Endothelial cell (in vitro differentiated cells): ENCODE data around the gene SPTB. TPM values are rescaled to one million over a fixed set of nuclear protein-coding genes. Genes with fewer than 3 reads are reported as not detected.

Experiments
- DNase-seq: peaks from one replicate; pipeline ENCODE4 v3.0.0; 2021; ENCODE audit warnings: low spot score
- H3K27ac Mint-ChIP-seq: one replicate; pipeline ENCODE4 v1.8.0; 2021; ENCODE audit warnings: mixed read lengths, inconsistent platforms; ENCODE audit not compliant: unreplicated experiment
- H3K27me3 Mint-ChIP-seq: one replicate; pipeline ENCODE4 v1.8.0; 2021; ENCODE audit warnings: mild to moderate bottlenecking, moderate library complexity, mixed read lengths, inconsistent platforms; ENCODE audit not compliant: unreplicated experiment
- H3K36me3 Mint-ChIP-seq: one replicate; pipeline ENCODE4 v1.8.0; 2021; ENCODE audit warnings: mild to moderate bottlenecking, low read depth, mixed read lengths, inconsistent platforms; ENCODE audit not compliant: unreplicated experiment
- H3K4me1 Mint-ChIP-seq: one replicate; pipeline ENCODE4 v1.8.0; 2021; ENCODE audit warnings: mild to moderate bottlenecking, mixed read lengths, inconsistent platforms; ENCODE audit not compliant: unreplicated experiment
- H3K4me3 Mint-ChIP-seq: one replicate; pipeline ENCODE4 v1.8.0; 2021; ENCODE audit warnings: mild to moderate bottlenecking, mixed read lengths, inconsistent platforms; ENCODE audit not compliant: unreplicated experiment
- H3K9me3 Mint-ChIP-seq: one replicate; pipeline ENCODE4 v1.8.0; 2021; ENCODE audit warnings: mixed read lengths, inconsistent platforms; ENCODE audit not compliant: unreplicated experiment
- total RNA-seq: library from RNA; stranded (reverse); fragmentation: NEBNext Ultra II Directional; extraction: Animal tissue kit (Norgen Biotek cat#: 25700); gene quantifications from one replicate; pipeline ENCODE4 v1.2.1, GENCODE V29; 2021; ENCODE audit not compliant: unreplicated experiment
- TF ChIP-seq, protein P1 (sequence below): fragments of 200-600 bp; sonication (generic); IDR thresholded peaks from one replicate; pipeline ENCODE4 v1.5.0; 2021; ENCODE audit warnings: antibody characterized with exemption; ENCODE audit not compliant: unreplicated experiment

The SPTB gene
- total RNA-seq, 1 donor from 2014 or later: 0.08 TPM

DNA sequence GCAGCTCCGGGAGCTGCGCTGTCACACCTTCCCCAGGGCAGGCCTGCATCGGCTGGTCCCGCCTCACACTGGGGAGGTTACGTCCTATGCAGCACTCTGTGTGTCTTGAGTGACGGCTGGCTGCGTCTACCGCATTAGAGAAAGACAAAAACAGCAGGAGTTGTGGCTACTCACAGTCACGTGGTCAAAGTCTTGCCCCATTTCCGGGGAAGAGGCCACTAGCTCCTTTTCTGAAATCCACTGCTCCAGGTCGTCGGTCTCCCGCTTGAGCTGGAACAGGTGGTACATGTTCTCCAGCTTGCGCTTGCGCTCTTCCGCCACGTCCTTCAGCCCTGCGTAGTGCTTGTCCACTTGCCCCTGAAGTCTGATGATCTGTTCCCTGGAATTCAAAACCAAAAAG, 106.7 kb downstream of the SPTB start:
- Mint-ChIP-seq H3K4me3 (no peak overlapping the region), H3K36me3 (peaks cover 4% of the 10 kb centered on the region), H3K9me3 (no peaks in the 10 kb centered on the region), H3K4me1 (peaks cover 3% of the 10 kb centered on the region), H3K27me3 (peaks cover 8% of the 10 kb centered on the region), H3K27ac (no peak overlapping the region)
- TF ChIP-seq, protein P1, sequence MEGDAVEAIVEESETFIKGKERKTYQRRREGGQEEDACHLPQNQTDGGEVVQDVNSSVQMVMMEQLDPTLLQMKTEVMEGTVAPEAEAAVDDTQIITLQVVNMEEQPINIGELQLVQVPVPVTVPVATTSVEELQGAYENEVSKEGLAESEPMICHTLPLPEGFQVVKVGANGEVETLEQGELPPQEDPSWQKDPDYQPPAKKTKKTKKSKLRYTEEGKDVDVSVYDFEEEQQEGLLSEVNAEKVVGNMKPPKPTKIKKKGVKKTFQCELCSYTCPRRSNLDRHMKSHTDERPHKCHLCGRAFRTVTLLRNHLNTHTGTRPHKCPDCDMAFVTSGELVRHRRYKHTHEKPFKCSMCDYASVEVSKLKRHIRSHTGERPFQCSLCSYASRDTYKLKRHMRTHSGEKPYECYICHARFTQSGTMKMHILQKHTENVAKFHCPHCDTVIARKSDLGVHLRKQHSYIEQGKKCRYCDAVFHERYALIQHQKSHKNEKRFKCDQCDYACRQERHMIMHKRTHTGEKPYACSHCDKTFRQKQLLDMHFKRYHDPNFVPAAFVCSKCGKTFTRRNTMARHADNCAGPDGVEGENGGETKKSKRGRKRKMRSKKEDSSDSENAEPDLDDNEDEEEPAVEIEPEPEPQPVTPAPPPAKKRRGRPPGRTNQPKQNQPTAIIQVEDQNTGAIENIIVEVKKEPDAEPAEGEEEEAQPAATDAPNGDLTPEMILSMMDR: no peak
- DNase-seq: no peak

DNA sequence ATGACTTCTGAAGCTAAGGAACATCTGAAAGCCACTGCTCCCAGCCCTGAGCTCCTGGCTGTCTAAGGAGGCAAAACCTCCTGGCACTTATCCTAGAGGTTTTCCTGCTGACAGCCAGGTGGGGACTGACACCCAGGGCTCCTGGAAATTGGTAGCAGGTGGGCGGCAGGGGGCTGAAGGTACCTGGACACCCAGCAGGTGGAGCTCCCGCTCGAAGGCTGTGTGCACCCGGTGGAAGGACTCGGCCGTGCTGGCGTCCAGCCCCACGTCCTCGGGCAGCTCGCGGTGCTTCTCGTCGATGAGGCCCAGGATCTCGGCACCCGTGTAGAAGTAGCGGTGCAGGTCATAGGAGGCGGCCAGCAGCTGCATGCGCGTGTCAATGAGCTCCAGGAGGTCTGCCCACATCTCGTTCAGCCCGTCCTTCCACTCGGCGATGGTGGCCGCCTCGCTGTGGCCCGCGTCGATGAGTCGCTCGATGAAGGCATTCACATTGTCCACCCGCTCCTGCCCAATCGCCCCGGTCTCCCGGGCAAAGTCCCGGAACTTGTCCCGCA, 107.2 kb downstream of the SPTB start:
- H3K4me1 Mint-ChIP-seq: peaks cover 5% of the 10 kb centered on the region
- peaks cover 10% of the 10 kb centered on the region for H3K27me3 Mint-ChIP-seq
- H3K4me3 Mint-ChIP-seq: no peak overlapping the region
- H3K36me3 Mint-ChIP-seq: peaks cover 4% of the 10 kb centered on the region
- H3K27ac Mint-ChIP-seq: no peak overlapping the region
- H3K9me3 Mint-ChIP-seq: no peaks in the 10 kb centered on the region
- DNase-seq: no peak
- TF ChIP-seq, protein P1: no peak

DNA sequence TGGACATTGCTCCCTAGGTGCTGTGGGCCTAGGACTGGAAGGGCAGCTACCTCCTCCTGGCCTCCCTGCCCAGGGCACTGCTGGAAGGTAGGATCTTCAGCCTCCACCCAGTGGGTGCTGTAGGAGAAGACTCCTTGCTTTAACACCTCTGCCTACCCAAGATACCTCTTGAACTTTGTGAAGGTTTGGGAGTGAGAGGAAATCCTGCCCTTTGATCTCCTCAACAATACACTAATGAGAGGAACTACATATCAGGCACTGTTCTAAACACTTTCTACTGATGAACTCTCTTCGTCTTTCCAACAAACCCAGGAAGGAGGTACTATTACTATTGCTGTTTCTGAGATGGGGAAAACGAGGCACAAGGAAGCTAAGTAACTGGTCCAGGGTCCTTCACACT, 108.5 kb downstream of the SPTB start:
- no peak for DNase-seq
- TF ChIP-seq, protein P1: no peak
- H3K4me3 Mint-ChIP-seq: no peak overlapping the region
- peaks cover 9% of the 10 kb centered on the region for H3K4me1 Mint-ChIP-seq
- H3K27ac Mint-ChIP-seq: no peak overlapping the region
- H3K36me3 Mint-ChIP-seq: peaks cover 4% of the 10 kb centered on the region
- no peaks in the 10 kb centered on the region for H3K9me3 Mint-ChIP-seq
- peaks cover 10% of the 10 kb centered on the region for H3K27me3 Mint-ChIP-seq

DNA sequence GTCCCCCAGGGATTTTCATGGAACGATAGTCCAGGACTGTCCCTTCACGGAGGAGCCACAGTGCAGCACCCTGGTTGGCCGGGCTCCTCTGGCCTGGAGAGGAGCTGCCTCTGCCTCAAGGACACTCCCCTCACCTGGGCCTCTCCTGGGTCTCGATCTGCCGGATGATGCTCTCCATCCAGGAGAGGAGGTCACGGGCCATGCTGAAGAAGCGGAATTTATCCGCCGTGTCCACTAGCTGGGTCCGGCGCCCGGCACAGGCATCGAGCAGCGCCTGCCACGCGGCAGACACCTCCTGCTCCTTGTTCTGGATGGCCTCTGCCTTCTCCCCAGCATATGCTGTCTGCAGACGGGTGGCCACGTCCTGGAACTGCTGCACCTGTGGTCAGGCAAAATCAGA, 109.0 kb downstream of the SPTB start:
- H3K4me1 Mint-ChIP-seq: peaks cover 10% of the 10 kb centered on the region
- H3K4me3 Mint-ChIP-seq: no peak overlapping the region
- H3K9me3 Mint-ChIP-seq: no peaks in the 10 kb centered on the region
- no peak for DNase-seq
- H3K27ac Mint-ChIP-seq: no peak overlapping the region
- H3K36me3 Mint-ChIP-seq: peaks cover 4% of the 10 kb centered on the region
- TF ChIP-seq, protein P1: no peak
- peaks cover 11% of the 10 kb centered on the region for H3K27me3 Mint-ChIP-seq

DNA sequence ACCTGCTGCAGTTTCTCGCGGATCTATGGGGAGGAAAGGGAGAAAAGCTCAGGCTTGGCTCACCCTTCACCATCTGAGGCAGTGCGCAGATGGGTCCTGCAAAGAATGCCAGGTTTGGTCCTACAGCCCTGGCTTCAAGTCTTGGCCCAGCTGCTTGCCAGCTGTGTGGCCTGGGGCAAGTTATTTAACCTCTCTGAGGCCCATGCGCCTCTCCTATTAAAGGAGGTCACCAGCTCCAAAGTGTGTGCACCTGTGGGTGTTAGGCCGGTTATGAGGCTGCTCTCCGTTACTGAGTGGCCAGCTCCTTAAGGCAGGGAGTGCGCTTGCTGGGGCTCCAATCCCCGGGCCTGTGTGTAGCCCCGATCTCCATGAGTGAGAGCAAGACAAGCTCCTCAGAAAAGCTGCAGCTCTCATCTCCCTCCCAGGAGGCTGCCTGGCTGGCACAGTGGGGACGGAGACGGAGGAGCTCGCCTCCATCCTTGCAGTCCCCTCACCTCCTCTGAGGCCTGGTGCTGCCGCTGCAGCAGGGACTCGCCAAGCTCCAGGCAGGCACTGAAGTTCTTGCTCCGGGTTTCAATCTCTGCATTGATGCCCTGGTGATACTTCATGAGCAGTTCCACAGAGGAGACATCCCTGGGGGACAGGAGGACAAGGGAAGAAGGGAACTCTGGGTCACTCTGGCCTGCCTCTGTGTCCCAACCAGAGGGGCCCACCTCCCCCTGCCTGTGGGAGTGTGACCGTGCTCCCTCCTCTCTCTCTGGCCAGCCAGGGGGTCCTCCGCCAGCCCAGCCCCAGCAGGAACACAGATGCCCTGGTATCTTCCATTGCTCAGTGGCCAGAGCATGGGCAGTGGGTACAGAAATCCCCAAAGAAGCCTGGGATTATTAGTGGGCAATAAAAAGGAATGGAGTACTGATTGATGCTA, 110.3 kb downstream of the SPTB start:
- Mint-ChIP-seq H3K9me3 (no peaks in the 10 kb centered on the region), H3K27ac (no peak overlapping the region), H3K27me3 (peaks cover 16% of the 10 kb centered on the region), H3K36me3 (no peaks in the 10 kb centered on the region), H3K4me1 (peaks cover 16% of the 10 kb centered on the region), H3K4me3 (no peak overlapping the region)
- no peak for DNase-seq
- TF ChIP-seq, protein P1: no peak
